GM06990 (cell line): ENCODE results near the gene PTPRD.

Experiments
- DNase-seq: peaks from one replicate; pipeline ENCODE4 v3.0.0-alpha.2; 2011; ENCODE audit not compliant: insufficient read length; ENCODE audit errors: extremely low read depth
- H3K27me3 ChIP-seq: replicated peaks from 2 replicates; pipeline ENCODE4 v1.6.0; 2011; ENCODE audit warnings: low read length; ENCODE audit not compliant: control insufficient read depth, insufficient read depth
- H3K36me3 ChIP-seq: 2 replicates; pipeline ENCODE4 v1.5.1; 2011; ENCODE audit warnings: low read length; ENCODE audit not compliant: control insufficient read depth, insufficient read depth
- H3K4me3 ChIP-seq: replicated peaks from 2 replicates; pipeline ENCODE4 v1.5.1; 2011; ENCODE audit warnings: low read depth, mild to moderate bottlenecking, control low read depth, low read length
- CTCF ChIP-seq: IDR thresholded peaks from 2 replicates; pipeline ENCODE4 v1.5.1; 2011; ENCODE audit warnings: low read length, control low read depth, mild to moderate bottlenecking, inconsistent platforms; ENCODE audit not compliant: insufficient read depth, poor library complexity, severe bottlenecking

Gene PTPRD

DNA sequence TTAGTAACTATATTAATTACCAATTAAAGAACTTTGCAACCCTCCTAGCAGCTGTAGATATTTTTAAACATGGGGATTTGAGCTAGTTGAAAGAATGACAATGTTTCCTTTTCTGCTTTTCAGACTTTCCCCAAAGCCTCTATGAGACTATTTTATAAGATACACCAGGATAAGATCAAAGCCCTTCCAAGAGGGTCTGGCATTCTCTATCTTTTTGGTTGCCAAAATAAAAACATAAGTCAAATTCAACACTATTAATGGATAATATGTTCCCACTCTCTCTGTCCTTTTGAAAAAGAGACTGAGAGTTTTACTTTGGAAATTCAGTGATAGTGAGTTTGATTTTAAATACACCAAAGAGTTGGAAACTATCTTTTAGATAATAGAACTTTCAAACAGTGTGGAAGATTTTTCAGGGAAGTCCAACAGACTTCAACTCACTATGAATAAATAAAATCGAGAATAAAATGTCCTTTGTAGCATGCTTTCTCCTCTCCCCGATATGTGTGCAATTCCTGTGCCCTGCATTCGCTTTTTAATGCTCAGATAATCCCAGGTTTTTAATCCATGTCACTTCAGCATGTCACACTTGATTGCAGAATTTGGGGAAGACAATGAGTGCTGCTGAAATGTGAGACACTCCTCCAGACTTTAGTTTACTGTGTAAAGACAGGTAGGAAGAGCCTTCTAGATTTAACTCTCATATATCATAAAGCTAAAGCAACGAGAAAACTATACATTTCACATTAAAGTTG, 1717.5 kb downstream of the PTPRD start:
- H3K4me3 ChIP-seq, result no peak overlapping the region
- DNase-seq, result no peak
- TF ChIP-seq CTCF, result no peak
- H3K36me3 ChIP-seq, result no peaks in the 10 kb centered on the region
- H3K27me3 ChIP-seq, result no peaks in the 10 kb centered on the region

DNA sequence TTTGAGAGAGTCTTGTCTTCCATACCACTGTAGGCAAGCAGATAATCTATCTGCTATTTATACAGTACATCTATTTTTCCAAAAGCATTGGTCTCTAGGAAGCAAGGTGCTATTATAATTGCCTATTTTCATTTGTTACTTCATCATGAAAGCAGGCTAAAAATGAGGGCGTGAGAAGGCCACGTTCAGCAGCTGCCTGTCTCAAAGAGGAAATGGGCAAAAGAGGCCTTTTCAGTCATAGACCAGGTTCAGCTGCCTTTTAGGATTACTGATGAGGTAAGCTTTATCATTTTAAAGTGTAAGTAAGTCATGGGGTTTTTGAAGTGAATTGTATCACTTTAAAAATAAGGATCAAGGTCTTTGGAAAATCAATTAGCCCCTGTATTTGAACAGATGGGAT, 1722.1 kb downstream of the PTPRD start:
- Histone ChIP-seq H3K4me3 (no peak overlapping the region), H3K36me3 (no peaks in the 10 kb centered on the region), H3K27me3 (no peaks in the 10 kb centered on the region)
- no peak for TF ChIP-seq CTCF
- DNase-seq, result no peak

DNA sequence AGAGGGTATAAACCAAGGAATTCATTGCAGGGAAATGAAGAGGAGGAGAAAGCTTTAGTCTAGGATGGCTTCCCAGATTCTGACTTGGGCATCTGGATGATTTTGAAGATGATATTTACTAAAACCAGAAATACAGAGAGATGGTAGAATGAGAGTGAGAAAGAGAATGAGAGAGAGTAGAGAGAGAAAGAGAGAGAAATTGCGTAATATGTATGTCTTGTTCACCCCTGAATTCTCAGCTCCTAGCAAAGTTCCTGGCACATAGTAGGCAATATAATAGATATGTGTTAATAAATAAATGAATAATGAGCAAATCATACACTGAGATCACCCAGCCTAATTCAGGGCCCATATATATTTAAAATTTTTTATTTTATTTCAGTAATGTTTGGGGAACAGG, 1723.7 kb downstream of the PTPRD start:
- H3K27me3 ChIP-seq, result no peaks in the 10 kb centered on the region
- TF ChIP-seq CTCF, result no peak
- H3K4me3 ChIP-seq, result no peak overlapping the region
- DNase-seq, result no peak
- H3K36me3 ChIP-seq, result no peaks in the 10 kb centered on the region

DNA sequence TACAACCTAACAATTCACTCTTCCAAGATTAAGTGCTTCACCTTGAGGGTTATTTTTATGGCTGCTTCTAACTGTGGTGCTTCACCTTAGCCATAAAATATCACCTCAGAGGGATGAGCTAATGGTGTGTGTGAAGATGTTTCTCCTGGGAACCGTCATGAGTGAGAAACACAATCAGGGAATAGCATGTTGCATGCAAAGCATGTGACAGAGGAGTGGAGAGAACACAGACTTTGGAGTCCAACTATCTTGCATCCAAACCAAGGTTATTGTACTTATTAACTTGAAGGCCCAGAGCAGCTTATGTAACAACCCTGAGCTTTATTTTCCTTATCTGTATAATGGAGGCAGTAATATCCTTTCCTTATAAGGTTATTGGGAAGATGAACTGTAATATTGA, 1724.2 kb downstream of the PTPRD start:
- Histone ChIP-seq H3K27me3 (no peaks in the 10 kb centered on the region), H3K36me3 (no peaks in the 10 kb centered on the region), H3K4me3 (no peak overlapping the region)
- no peak for TF ChIP-seq CTCF
- no peak for DNase-seq

DNA sequence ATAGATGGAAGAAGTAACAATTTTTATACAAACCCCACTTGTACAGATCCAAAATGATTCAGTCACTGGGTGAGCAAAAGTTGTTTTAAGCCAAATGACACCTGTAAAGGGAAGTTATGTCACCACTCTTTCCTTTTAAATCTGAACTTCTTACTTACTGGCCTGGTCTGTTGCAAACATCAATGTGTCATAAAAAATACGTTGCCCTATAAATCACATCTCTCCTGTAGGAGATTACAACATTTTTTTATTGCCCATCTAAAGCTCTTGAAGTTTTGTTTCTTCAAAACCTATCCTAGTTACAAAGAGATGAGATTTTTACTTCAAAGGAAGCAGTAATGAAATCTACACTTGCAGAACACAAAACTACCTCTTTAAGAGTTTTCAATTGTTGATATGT, 1725.4 kb downstream of the PTPRD start:
- no peak for DNase-seq
- Histone ChIP-seq H3K4me3 (no peak overlapping the region), H3K36me3 (no peaks in the 10 kb centered on the region), H3K27me3 (no peaks in the 10 kb centered on the region)
- no peak for TF ChIP-seq CTCF

GRCh38 chr9:8883321-8883720, 1729.5 kb downstream of the PTPRD start:
- H3K36me3 ChIP-seq, result no peaks in the 10 kb centered on the region
- no peak for TF ChIP-seq CTCF
- no peak for DNase-seq
- no peaks in the 10 kb centered on the region for H3K27me3 ChIP-seq
- H3K4me3 ChIP-seq, result no peak overlapping the region
